Stimulated activated CD8-positive, alpha-beta memory T cell treated with anti-CD3 and anti-CD28 coated beads, Interleukin-2, amount 100 ng/mL, for 48 hours (primary cell): ENCODE measurements around the gene TRIM61.
A peak's percentile ranks its signal among the peaks of the same experiment; 100 is the strongest.
"Not testable (repeated sequence)": the region's sequence is repeated elsewhere in the genome, so short reads cannot be mapped to it uniquely, and the experiment has no call there.

Experiments
- DNase-seq, 2 donors: peaks; one replicate each; pipeline ENCODE4 v3.0.0-alpha.2; 2020; ENCODE audit warnings: low read depth in 2 of 2

TRIM61 gene

GRCh38 chr4:164956766-164957643, 20.5 kb downstream of the TRIM61 start:
- peak; percentile 68 to 69 for DNase-seq

GRCh38 chr4:164955107-164955805, 22.2 kb downstream of the TRIM61 start:
- DNase-seq: no peak

GRCh38 chr4:164952551-164952950, 24.9 kb downstream of the TRIM61 start:
- DNase-seq: no peak

GRCh38 chr4:164949448-164950143, 27.9 kb downstream of the TRIM61 start:
- DNase-seq: no peak

- no peak for DNase-seq
These were observed 28.5 kb downstream of the TRIM61 start for GRCh38 chr4:164948975-164949374.

- not testable (repeated sequence) for DNase-seq
These were observed 29.5 kb downstream of the TRIM61 start for GRCh38 chr4:164948006-164948405.

GRCh38 chr4:164946810-164947209, 30.6 kb downstream of the TRIM61 start:
- no peak for DNase-seq

- no peak for DNase-seq
These were observed 32.3 kb downstream of the TRIM61 start for GRCh38 chr4:164945146-164945545.

GRCh38 chr4:164943192-164943591, 34.3 kb downstream of the TRIM61 start:
- no peak for DNase-seq

GRCh38 chr4:164937576-164938270, 39.7 kb downstream of the TRIM61 start:
- DNase-seq: no peak

- DNase-seq: not testable (repeated sequence)
These were observed 41.4 kb downstream of the TRIM61 start for GRCh38 chr4:164935865-164936606.

- no peak for DNase-seq
These were observed 42.1 kb downstream of the TRIM61 start for GRCh38 chr4:164935363-164935762.

GRCh38 chr4:164933244-164933643, 44.2 kb downstream of the TRIM61 start:
- no peak for DNase-seq

GRCh38 chr4:164931551-164932324, 45.7 kb downstream of the TRIM61 start:
- no peak for DNase-seq

GRCh38 chr4:164930647-164931046, 46.8 kb downstream of the TRIM61 start:
- DNase-seq: no peak

GRCh38 chr4:164927101-164927500, 50.4 kb downstream of the TRIM61 start:
- not testable (repeated sequence) for DNase-seq

- no peak for DNase-seq
These were observed 51.2 kb downstream of the TRIM61 start for GRCh38 chr4:164926301-164926700.

- DNase-seq: no peak
These were observed 52.7 kb downstream of the TRIM61 start for GRCh38 chr4:164924670-164925238.

GRCh38 chr4:164918956-164919355, 58.5 kb downstream of the TRIM61 start:
- DNase-seq: no peak
